ENCODE measurements around the gene CREB3L2. TPM values are rescaled to one million over a fixed set of nuclear protein-coding genes. Genes with fewer than 3 reads are reported as not detected.

CREB3L2 gene
- total and polyA plus RNA-seq, 2 of the 13 experiments (the other 11 are each of a cell fraction or from before 2014, with no cell fraction given): 22.1 to 41.1 TPM

GRCh38 chr7:137891016-137891655 lies 110.8 kb downstream of the CREB3L2 start (continued):
- TF ChIP-seq, protein P1, sequence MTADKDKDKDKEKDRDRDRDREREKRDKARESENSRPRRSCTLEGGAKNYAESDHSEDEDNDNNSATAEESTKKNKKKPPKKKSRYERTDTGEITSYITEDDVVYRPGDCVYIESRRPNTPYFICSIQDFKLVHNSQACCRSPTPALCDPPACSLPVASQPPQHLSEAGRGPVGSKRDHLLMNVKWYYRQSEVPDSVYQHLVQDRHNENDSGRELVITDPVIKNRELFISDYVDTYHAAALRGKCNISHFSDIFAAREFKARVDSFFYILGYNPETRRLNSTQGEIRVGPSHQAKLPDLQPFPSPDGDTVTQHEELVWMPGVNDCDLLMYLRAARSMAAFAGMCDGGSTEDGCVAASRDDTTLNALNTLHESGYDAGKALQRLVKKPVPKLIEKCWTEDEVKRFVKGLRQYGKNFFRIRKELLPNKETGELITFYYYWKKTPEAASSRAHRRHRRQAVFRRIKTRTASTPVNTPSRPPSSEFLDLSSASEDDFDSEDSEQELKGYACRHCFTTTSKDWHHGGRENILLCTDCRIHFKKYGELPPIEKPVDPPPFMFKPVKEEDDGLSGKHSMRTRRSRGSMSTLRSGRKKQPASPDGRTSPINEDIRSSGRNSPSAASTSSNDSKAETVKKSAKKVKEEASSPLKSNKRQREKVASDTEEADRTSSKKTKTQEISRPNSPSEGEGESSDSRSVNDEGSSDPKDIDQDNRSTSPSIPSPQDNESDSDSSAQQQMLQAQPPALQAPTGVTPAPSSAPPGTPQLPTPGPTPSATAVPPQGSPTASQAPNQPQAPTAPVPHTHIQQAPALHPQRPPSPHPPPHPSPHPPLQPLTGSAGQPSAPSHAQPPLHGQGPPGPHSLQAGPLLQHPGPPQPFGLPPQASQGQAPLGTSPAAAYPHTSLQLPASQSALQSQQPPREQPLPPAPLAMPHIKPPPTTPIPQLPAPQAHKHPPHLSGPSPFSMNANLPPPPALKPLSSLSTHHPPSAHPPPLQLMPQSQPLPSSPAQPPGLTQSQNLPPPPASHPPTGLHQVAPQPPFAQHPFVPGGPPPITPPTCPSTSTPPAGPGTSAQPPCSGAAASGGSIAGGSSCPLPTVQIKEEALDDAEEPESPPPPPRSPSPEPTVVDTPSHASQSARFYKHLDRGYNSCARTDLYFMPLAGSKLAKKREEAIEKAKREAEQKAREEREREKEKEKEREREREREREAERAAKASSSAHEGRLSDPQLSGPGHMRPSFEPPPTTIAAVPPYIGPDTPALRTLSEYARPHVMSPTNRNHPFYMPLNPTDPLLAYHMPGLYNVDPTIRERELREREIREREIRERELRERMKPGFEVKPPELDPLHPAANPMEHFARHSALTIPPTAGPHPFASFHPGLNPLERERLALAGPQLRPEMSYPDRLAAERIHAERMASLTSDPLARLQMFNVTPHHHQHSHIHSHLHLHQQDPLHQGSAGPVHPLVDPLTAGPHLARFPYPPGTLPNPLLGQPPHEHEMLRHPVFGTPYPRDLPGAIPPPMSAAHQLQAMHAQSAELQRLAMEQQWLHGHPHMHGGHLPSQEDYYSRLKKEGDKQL (CRISPR knock-in tag; IDR thresholded peaks at IDR 0.05; ENCODE audit: low read depth): no peak
- TF ChIP-seq PHF21A (CRISPR knock-in tag; IDR thresholded peaks at IDR 0.05) (peak; percentile 33; the same call in 1 of the 2 replicates), KLF13 (CRISPR knock-in tag; IDR thresholded peaks at IDR 0.05) (no peak), ARID3A (IDR thresholded peaks at IDR 0.05; ENCODE audit: low read depth, low read length) (peak; percentile 49; the same call in 1 of the 2 replicates), ZNF296 (CRISPR knock-in tag; conservative IDR thresholded peaks at IDR 0.05) (no peak), ZNF292 (CRISPR knock-in tag; IDR thresholded peaks at IDR 0.05; ENCODE audit: borderline replicate concordance, low read depth) (no peak), ZNF558 (CRISPR knock-in tag; IDR thresholded peaks at IDR 0.05; ENCODE audit: borderline replicate concordance) (no peak)
- TF ChIP-seq, protein P2, sequence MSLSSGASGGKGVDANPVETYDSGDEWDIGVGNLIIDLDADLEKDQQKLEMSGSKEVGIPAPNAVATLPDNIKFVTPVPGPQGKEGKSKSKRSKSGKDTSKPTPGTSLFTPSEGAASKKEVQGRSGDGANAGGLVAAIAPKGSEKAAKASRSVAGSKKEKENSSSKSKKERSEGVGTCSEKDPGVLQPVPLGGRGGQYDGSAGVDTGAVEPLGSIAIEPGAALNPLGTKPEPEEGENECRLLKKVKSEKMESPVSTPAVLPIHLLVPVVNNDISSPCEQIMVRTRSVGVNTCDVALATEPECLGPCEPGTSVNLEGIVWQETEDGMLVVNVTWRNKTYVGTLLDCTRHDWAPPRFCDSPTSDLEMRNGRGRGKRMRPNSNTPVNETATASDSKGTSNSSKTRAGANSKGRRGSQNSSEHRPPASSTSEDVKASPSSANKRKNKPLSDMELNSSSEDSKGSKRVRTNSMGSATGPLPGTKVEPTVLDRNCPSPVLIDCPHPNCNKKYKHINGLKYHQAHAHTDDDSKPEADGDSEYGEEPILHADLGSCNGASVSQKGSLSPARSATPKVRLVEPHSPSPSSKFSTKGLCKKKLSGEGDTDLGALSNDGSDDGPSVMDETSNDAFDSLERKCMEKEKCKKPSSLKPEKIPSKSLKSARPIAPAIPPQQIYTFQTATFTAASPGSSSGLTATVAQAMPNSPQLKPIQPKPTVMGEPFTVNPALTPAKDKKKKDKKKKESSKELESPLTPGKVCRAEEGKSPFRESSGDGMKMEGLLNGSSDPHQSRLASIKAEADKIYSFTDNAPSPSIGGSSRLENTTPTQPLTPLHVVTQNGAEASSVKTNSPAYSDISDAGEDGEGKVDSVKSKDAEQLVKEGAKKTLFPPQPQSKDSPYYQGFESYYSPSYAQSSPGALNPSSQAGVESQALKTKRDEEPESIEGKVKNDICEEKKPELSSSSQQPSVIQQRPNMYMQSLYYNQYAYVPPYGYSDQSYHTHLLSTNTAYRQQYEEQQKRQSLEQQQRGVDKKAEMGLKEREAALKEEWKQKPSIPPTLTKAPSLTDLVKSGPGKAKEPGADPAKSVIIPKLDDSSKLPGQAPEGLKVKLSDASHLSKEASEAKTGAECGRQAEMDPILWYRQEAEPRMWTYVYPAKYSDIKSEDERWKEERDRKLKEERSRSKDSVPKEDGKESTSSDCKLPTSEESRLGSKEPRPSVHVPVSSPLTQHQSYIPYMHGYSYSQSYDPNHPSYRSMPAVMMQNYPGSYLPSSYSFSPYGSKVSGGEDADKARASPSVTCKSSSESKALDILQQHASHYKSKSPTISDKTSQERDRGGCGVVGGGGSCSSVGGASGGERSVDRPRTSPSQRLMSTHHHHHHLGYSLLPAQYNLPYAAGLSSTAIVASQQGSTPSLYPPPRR (CRISPR knock-in tag; IDR thresholded peaks at IDR 0.05; ENCODE audit: borderline replicate concordance): no peak
- TF ChIP-seq, protein P3, sequence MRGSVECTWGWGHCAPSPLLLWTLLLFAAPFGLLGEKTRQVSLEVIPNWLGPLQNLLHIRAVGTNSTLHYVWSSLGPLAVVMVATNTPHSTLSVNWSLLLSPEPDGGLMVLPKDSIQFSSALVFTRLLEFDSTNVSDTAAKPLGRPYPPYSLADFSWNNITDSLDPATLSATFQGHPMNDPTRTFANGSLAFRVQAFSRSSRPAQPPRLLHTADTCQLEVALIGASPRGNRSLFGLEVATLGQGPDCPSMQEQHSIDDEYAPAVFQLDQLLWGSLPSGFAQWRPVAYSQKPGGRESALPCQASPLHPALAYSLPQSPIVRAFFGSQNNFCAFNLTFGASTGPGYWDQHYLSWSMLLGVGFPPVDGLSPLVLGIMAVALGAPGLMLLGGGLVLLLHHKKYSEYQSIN (CRISPR knock-in tag; IDR thresholded peaks at IDR 0.05; ENCODE audit: borderline replicate concordance): no peak
- TF ChIP-seq, protein P4, sequence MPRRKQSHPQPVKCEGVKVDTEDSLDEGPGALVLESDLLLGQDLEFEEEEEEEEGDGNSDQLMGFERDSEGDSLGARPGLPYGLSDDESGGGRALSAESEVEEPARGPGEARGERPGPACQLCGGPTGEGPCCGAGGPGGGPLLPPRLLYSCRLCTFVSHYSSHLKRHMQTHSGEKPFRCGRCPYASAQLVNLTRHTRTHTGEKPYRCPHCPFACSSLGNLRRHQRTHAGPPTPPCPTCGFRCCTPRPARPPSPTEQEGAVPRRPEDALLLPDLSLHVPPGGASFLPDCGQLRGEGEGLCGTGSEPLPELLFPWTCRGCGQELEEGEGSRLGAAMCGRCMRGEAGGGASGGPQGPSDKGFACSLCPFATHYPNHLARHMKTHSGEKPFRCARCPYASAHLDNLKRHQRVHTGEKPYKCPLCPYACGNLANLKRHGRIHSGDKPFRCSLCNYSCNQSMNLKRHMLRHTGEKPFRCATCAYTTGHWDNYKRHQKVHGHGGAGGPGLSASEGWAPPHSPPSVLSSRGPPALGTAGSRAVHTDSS (CRISPR knock-in tag; conservative IDR thresholded peaks at IDR 0.05): no peak
